Esophagus (tissue), 2 donors: Measurements from ENCODE around the gene HOXB3. TPM values are rescaled to one million over a fixed set of nuclear protein-coding genes. Genes with fewer than 3 reads are reported as not detected.

ENCODE experiments used
- H3K27ac ChIP-seq, 2 donors: one replicate each; pipeline ENCODE4 v1.5.1; 2013; ENCODE audit warnings: low read depth in 2 of 2, mild to moderate bottlenecking in 2 of 2, inconsistent platforms in 1 of 2, low read length in 1 of 2, moderate library complexity in 1 of 2
- H3K27me3 ChIP-seq, 2 donors: one replicate each; pipeline ENCODE4 v1.6.1; 2013; ENCODE audit warnings: low read length in 2 of 2, control low read depth in 1 of 2, mild to moderate bottlenecking in 1 of 2; ENCODE audit not compliant: insufficient read depth in 2 of 2, control insufficient read depth in 1 of 2
- H3K36me3 ChIP-seq, 2 donors: one replicate each; pipeline ENCODE4 v1.6.1; 2013; ENCODE audit warnings: low read length in 1 of 2; ENCODE audit not compliant: control insufficient read depth in 2 of 2, insufficient read depth in 2 of 2
- H3K4me1 ChIP-seq, 2 donors: one replicate each; pipeline ENCODE4 v1.6.1; 2013; ENCODE audit warnings: low read length in 1 of 2; ENCODE audit not compliant: control insufficient read depth in 2 of 2, insufficient read depth in 2 of 2
- H3K4me3 ChIP-seq, 2 donors: one replicate each; pipeline ENCODE4 v1.5.1; 2013; ENCODE audit warnings: low read length in 2 of 2, mild to moderate bottlenecking in 2 of 2, low read depth in 1 of 2, moderate library complexity in 1 of 2
- H3K9me3 ChIP-seq, 2 donors: one replicate each; pipeline ENCODE4 v1.6.1; 2013; ENCODE audit warnings: mild to moderate bottlenecking in 2 of 2, low read depth in 1 of 2, low read length in 1 of 2, moderate library complexity in 1 of 2; ENCODE audit not compliant: control insufficient read depth in 2 of 2, insufficient read depth in 1 of 2
- WGBS, 2 donors: extraction: QIAGEN DNeasy Blood & Tissue Kit; methylation state at CpG; one replicate each; pipeline ENCODE4 v1.1.7; 2013; 5-methylcytosine and 5-hydroxymethylcytosine counted together
- polyA plus RNA-seq, 2 donors: library from polyadenylated mRNA; stranded (reverse); fragments of 200-250 nt; gene quantifications; one replicate each; pipeline ENCODE4 v1.2.3, GENCODE V29; 2013
- donor health status: healthy with polysubstance abuse.
- donor health status: Bipolar disorder and iron deficiency.

HOXB3 gene
- polyA plus RNA-seq, 2 donors = 6.3 to 12.7 TPM

- peaks cover 0 to 6% of the 10 kb centered on the region in 2 donors for H3K36me3 ChIP-seq
- H3K9me3 ChIP-seq = no peaks in the 10 kb centered on the region
- no peaks in the 10 kb centered on the region for H3K27me3 ChIP-seq
- WGBS, 2 donors = 35 to 52% methylated on average over 8 to 11 of the region's 11 CpGs
- H3K4me1 ChIP-seq = peaks cover 3 to 4% of the 10 kb centered on the region in 2 donors
- H3K27ac ChIP-seq = peak overlapping the region; percentile 72 to 76
- no peak overlapping the region for H3K4me3 ChIP-seq
Measured at GRCh38 chr17:48552466-48553189, 37.4 kb downstream of the HOXB3 start.

GRCh38 chr17:48551596-48552465 is 38.2 kb downstream of the HOXB3 start:
- H3K4me3 ChIP-seq = peak overlapping the region in 1 of 2 donors; percentile 22
- H3K4me1 ChIP-seq = peaks cover 0 to 3% of the 10 kb centered on the region in 2 donors
- H3K36me3 ChIP-seq = peaks cover 0 to 6% of the 10 kb centered on the region in 2 donors
- 49 to 57% methylated on average over 47 of the region's 47 CpGs for WGBS, 2 donors
- H3K27ac ChIP-seq = peak overlapping the region; percentile 72
- no peaks in the 10 kb centered on the region for H3K9me3 ChIP-seq
- no peaks in the 10 kb centered on the region for H3K27me3 ChIP-seq

GRCh38 chr17:48551214-48551555 is 38.9 kb downstream of the HOXB3 start:
- peaks cover 0 to 3% of the 10 kb centered on the region in 2 donors for H3K4me1 ChIP-seq
- H3K4me3 ChIP-seq = peak overlapping the region in 1 of 2 donors; percentile 22
- peak overlapping the region; percentile 72 for H3K27ac ChIP-seq
- WGBS, 2 donors = 56 to 59% methylated on average over 19 of the region's 19 CpGs
- no peaks in the 10 kb centered on the region for H3K9me3 ChIP-seq
- peaks cover 0 to 6% of the 10 kb centered on the region in 2 donors for H3K36me3 ChIP-seq
- no peaks in the 10 kb centered on the region for H3K27me3 ChIP-seq

GRCh38 chr17:48550502-48551213 is 39.4 kb downstream of the HOXB3 start:
- peaks cover 0 to 3% of the 10 kb centered on the region in 2 donors for H3K4me1 ChIP-seq
- H3K36me3 ChIP-seq = peaks cover 0 to 6% of the 10 kb centered on the region in 2 donors
- H3K27ac ChIP-seq = peak overlapping the region; percentile 55 to 64
- 51 to 52% methylated on average over 62 to 70 of the region's 70 CpGs for WGBS, 2 donors
- H3K9me3 ChIP-seq = no peaks in the 10 kb centered on the region
- no peaks in the 10 kb centered on the region for H3K27me3 ChIP-seq
- peak overlapping the region; percentile 1 to 22 for H3K4me3 ChIP-seq

GRCh38 chr17:48549914-48550501 is 40.0 kb downstream of the HOXB3 start:
- Histone ChIP-seq H3K4me1 (peaks cover 0 to 3% of the 10 kb centered on the region in 2 donors), H3K9me3 (no peaks in the 10 kb centered on the region), H3K27me3 (no peaks in the 10 kb centered on the region), H3K27ac (peak overlapping the region; percentile 55 to 64), H3K4me3 (peak overlapping the region in 1 of 2 donors; percentile 22), H3K36me3 (peaks cover 0 to 6% of the 10 kb centered on the region in 2 donors)
- 62 to 66% methylated on average over 18 of the region's 18 CpGs for WGBS, 2 donors

GRCh38 chr17:48549281-48549630 is 40.8 kb downstream of the HOXB3 start:
- peaks cover 0 to 6% of the 10 kb centered on the region in 2 donors for H3K36me3 ChIP-seq
- H3K27ac ChIP-seq = peak overlapping the region; percentile 20 to 54
- 43 to 56% methylated on average over 3 of the region's 3 CpGs for WGBS, 2 donors
- peaks cover 0 to 3% of the 10 kb centered on the region in 2 donors for H3K4me1 ChIP-seq
- no peaks in the 10 kb centered on the region for H3K9me3 ChIP-seq
- no peak overlapping the region for H3K4me3 ChIP-seq
- H3K27me3 ChIP-seq = no peaks in the 10 kb centered on the region

GRCh38 chr17:48548523-48549280 is 41.3 kb downstream of the HOXB3 start:
- Histone ChIP-seq H3K27ac (peak overlapping the region; percentile 85 to 88), H3K27me3 (no peaks in the 10 kb centered on the region), H3K9me3 (no peaks in the 10 kb centered on the region), H3K4me3 (peak overlapping the region in 1 of 2 donors; percentile 17), H3K4me1 (peaks cover 0 to 3% of the 10 kb centered on the region in 2 donors), H3K36me3 (peaks cover 0 to 6% of the 10 kb centered on the region in 2 donors)
- WGBS, 2 donors = 38 to 52% methylated on average over 6 of the region's 6 CpGs

- 32 to 33% methylated on average over 24 of the region's 24 CpGs for WGBS, 2 donors
- no peaks in the 10 kb centered on the region for H3K27me3 ChIP-seq
- no peaks in the 10 kb centered on the region for H3K9me3 ChIP-seq
- H3K27ac ChIP-seq = peak overlapping the region; percentile 87 to 88
- peaks cover 0 to 3% of the 10 kb centered on the region in 2 donors for H3K4me1 ChIP-seq
- peak overlapping the region in 1 of 2 donors; percentile 17 for H3K4me3 ChIP-seq
- peaks cover 0 to 6% of the 10 kb centered on the region in 2 donors for H3K36me3 ChIP-seq
Measured at GRCh38 chr17:48547808-48548522, 42.1 kb downstream of the HOXB3 start.
